Regular cardiac myocyte (primary cell): Measurements from ENCODE around the gene ABI1. TPM values are rescaled to one million over a fixed set of nuclear protein-coding genes. Genes with fewer than 3 reads are reported as not detected.

Experiments used
- total RNA-seq: library from RNA; depleted of rRNA; stranded (reverse); fragments of >200 nt; gene quantifications from 2 replicates; pipeline ENCODE4 v1.2.3, GENCODE V29; 2014

ABI1 gene
- 25.9 and 26.6 TPM in 2 replicates for total RNA-seq

GRCh38 chr10:26860443-26861204 lies at the start of gene ABI1:
Gene ABI1 (minus strand): TSS chr10:26860958. CDS start chr10:26860863, 95 bp downstream.

GRCh38 chr10:26697163-26697921 lies 163.4 kb downstream of the ABI1 start, which contains the start of gene PDSS1:
Gene PDSS1 (plus strand): TSS chr10:26697701. CDS start chr10:26697712, 11 bp downstream.

Other genes starting within 250 kb of the ABI1 start
- gene PDSS1, start 163.3 kb downstream of the ABI1 start, total RNA-seq, result 3.7 and 9.2 TPM in 2 replicates
- 9.0 and 9.6 TPM in 2 replicates for gene ANKRD26, start 239.5 kb upstream of the ABI1 start, total RNA-seq